GM12875 (cell line): ENCODE measurements around the gene PLEKHA7.

ENCODE experiments used
- H3K4me3 ChIP-seq: one replicate; pipeline ENCODE4 v1.5.1; 2011; ENCODE audit warnings: low read depth, low read length, control low read depth
- CTCF ChIP-seq: IDR thresholded peaks from 2 replicates; pipeline ENCODE4 v1.5.1; 2011; ENCODE audit warnings: low read depth, mild to moderate bottlenecking, control low read depth, inconsistent platforms, low read length, moderate library complexity, borderline replicate concordance; ENCODE audit not compliant: insufficient read depth

The PLEKHA7 gene

GRCh38 chr11:16790486-16791190 is 223.6 kb downstream of the PLEKHA7 start:
- TF ChIP-seq CTCF = no peak
- H3K4me3 ChIP-seq = no peak overlapping the region

- H3K4me3 ChIP-seq = no peak overlapping the region
- no peak for TF ChIP-seq CTCF
Observed at GRCh38 chr11:16789560-16790485, 224.4 kb downstream of the PLEKHA7 start.

- TF ChIP-seq CTCF = no peak
- H3K4me3 ChIP-seq = no peak overlapping the region
Observed at GRCh38 chr11:16789063-16789420, 225.2 kb downstream of the PLEKHA7 start.

- TF ChIP-seq CTCF = peak; percentile 99
- H3K4me3 ChIP-seq = no peak overlapping the region
Observed at GRCh38 chr11:16788141-16789062, 225.8 kb downstream of the PLEKHA7 start.

- no peak for TF ChIP-seq CTCF
- no peak overlapping the region for H3K4me3 ChIP-seq
Observed at GRCh38 chr11:16787035-16787742, 227.0 kb downstream of the PLEKHA7 start.

- TF ChIP-seq CTCF = no peak
- no peak overlapping the region for H3K4me3 ChIP-seq
Observed at GRCh38 chr11:16786131-16786530, 228.1 kb downstream of the PLEKHA7 start.
